Fibroblast of mammary gland (primary cell): ENCODE results near the gene GABRB3.

Experiments used
- DNase-seq: peaks from one replicate; pipeline ENCODE4 v3.0.0-alpha.2; 2010; ENCODE audit warnings: low read depth
- H3K4me3 ChIP-seq: 2 replicates; pipeline ENCODE4 v1.5.1; 2011; ENCODE audit warnings: low read depth, mild to moderate bottlenecking, low read length, moderate library complexity; ENCODE audit not compliant: control insufficient read depth
- CTCF ChIP-seq: conservative IDR thresholded peaks from 2 replicates; pipeline ENCODE4 v1.5.1; 2011; ENCODE audit warnings: low read depth, low read length, inconsistent platforms; ENCODE audit not compliant: control insufficient read depth, insufficient read depth

Gene GABRB3

GRCh38 chr15:26686547-26687187 is 86.2 kb downstream of the GABRB3 start:
- DNase-seq, result no peak
- H3K4me3 ChIP-seq, result no peak overlapping the region
- no peak for TF ChIP-seq CTCF

GRCh38 chr15:26682598-26683164 is 90.2 kb downstream of the GABRB3 start:
- DNase-seq, result no peak
- TF ChIP-seq CTCF, result no peak

GRCh38 chr15:26679927-26680326 is 92.9 kb downstream of the GABRB3 start:
- no peak for DNase-seq
- TF ChIP-seq CTCF, result no peak
- no peak overlapping the region for H3K4me3 ChIP-seq

More at GRCh38 chr15:26682598-26683164, 90.2 kb downstream of the GABRB3 start:
- H3K4me3 ChIP-seq, result no peak overlapping the region

GRCh38 chr15:26676115-26676514 is 96.8 kb downstream of the GABRB3 start:
- no peak for TF ChIP-seq CTCF
- no peak for DNase-seq
- no peak overlapping the region for H3K4me3 ChIP-seq

GRCh38 chr15:26674467-26674866 is 98.4 kb downstream of the GABRB3 start:
- DNase-seq, result no peak
- no peak overlapping the region for H3K4me3 ChIP-seq
- no peak for TF ChIP-seq CTCF

GRCh38 chr15:26673445-26673844 is 99.4 kb downstream of the GABRB3 start:
- H3K4me3 ChIP-seq, result no peak overlapping the region
- DNase-seq, result no peak
- TF ChIP-seq CTCF, result no peak
